HepG2 (cell line): ENCODE results near the gene CCR2. TPM values are rescaled to one million over a fixed set of nuclear protein-coding genes. Genes with fewer than 3 reads are reported as not detected.

Experiments used
- ATAC-seq: fragments of 200-7000 bp; cut with Tn5 transposase; 3 replicates; pipeline ENCODE4 v1.9.1; 2020; ENCODE audit warnings: mild to moderate bottlenecking, moderate library complexity
- BruUV-seq: library from RNA; stranded (reverse); fragments of 400-500 nt; replicated peaks from 2 replicates; lab custom pipeline; 2021; lab: Mats Ljungman, UMichigan
- CTCF ChIA-PET: fragments of 300-600 bp; formaldehyde crosslinking; extraction: SDS; loops from one replicate; lab custom pipeline; 2021; ENCODE audit warnings: low total read pairs, inconsistent platforms, low intra/inter-chr PET ratio; lab: Yijun Ruan, JAX
- POLR2A ChIA-PET: fragments of 350-600 bp; sonication (Branson Sonifier 250); formaldehyde crosslinking; loops from one replicate; lab custom pipeline; 2020; ENCODE audit warnings: antibody characterized with exemption, inconsistent platforms; lab: Yijun Ruan, JAX
- DNase-seq: peaks from one replicate; pipeline ENCODE4 v3.0.0-alpha.2; 2015; ENCODE audit warnings: low spot score
- FAIRE-seq: peaks from 3 replicates; lab custom pipeline; 2011; peaks lifted over from hg19 to GRCh38; lab: Jason Lieb, UNC
- H2AFZ ChIP-seq: one replicate; pipeline ENCODE4 v1.6.1; 2011; ENCODE audit warnings: low read length, inconsistent platforms
- H3K27ac ChIP-seq: fragments of 300-600 bp; 3 replicates; pipeline ENCODE4 v1.8.0; 2011; ENCODE audit warnings: mixed run types, mild to moderate bottlenecking, mixed read lengths, low read length, inconsistent platforms; ENCODE audit not compliant: insufficient read depth; ENCODE audit errors: extremely low read length
- H3K27me3 ChIP-seq, 2 experiments: fragments of 200-600 bp in 1 of 2; 2 replicates in 1 of 2; 3 replicates in 1 of 2; pipeline versions ENCODE4 v1.6.0 to v1.8.0; 2011; ENCODE audit warnings: low read length in 2 of 2, mild to moderate bottlenecking in 2 of 2, moderate library complexity in 2 of 2, inconsistent platforms in 1 of 2; ENCODE audit not compliant: insufficient read depth in 2 of 2, control insufficient read depth in 1 of 2
- H3K36me3 ChIP-seq, 2 experiments: fragments of 200-600 bp in 1 of 2; replicated peaks in 1 of 2; 2 replicates in 1 of 2; 3 replicates in 1 of 2; pipeline versions ENCODE4 v1.5.1 to v1.8.0; 2011; ENCODE audit warnings: low read length in 2 of 2, inconsistent platforms in 1 of 2; ENCODE audit not compliant: insufficient read depth in 2 of 2, control insufficient read depth in 1 of 2
- H3K4me1 ChIP-seq: 2 replicates; pipeline ENCODE4 v1.5.1; 2012; ENCODE audit warnings: low read length, inconsistent platforms; ENCODE audit not compliant: insufficient read depth
- H3K4me2 ChIP-seq: 2 replicates; pipeline ENCODE4 v1.6.0; 2011; ENCODE audit warnings: low read depth, low read length, inconsistent platforms
- H3K4me3 ChIP-seq, 3 experiments: fragments of 200-600 bp in 1 of 3; sonication (generic), shearing (Covaris generic) in 1 of 3; replicated peaks in 1 of 3; 2 replicates each; pipeline ENCODE4 v1.5.1; 2011 to 2016; ENCODE audit warnings: low read length in 3 of 3, inconsistent platforms in 2 of 3, low read depth in 2 of 3, mild to moderate bottlenecking in 2 of 3, control low read depth in 1 of 3, mixed read lengths in 1 of 3; ENCODE audit not compliant: insufficient read depth in 1 of 3
- H3K79me2 ChIP-seq: one replicate; pipeline ENCODE4 v1.6.1; 2011; ENCODE audit warnings: low read length, inconsistent platforms; ENCODE audit not compliant: insufficient read depth
- H3K9ac ChIP-seq: 2 replicates; pipeline ENCODE4 v1.6.0; 2011; ENCODE audit warnings: mild to moderate bottlenecking, low read depth, low read length, inconsistent platforms; ENCODE audit not compliant: insufficient read depth
- H3K9me3 ChIP-seq: 2 replicates; pipeline ENCODE4 v1.5.1; 2012; ENCODE audit warnings: mild to moderate bottlenecking, low read length
- H4K20me1 ChIP-seq: 2 replicates; pipeline ENCODE4 v1.6.0; 2011; ENCODE audit warnings: inconsistent platforms, mild to moderate bottlenecking, low read length, moderate library complexity; ENCODE audit not compliant: insufficient read depth
- KLF11 ChIP-seq: IDR thresholded peaks from 2 replicates; pipeline ENCODE4 v1.6.1; 2016; ENCODE audit warnings: missing compliant biosample characterization
- MTA1 ChIP-seq: sonication (generic); formaldehyde crosslinking; IDR thresholded peaks from 2 replicates; pipeline ENCODE4 v1.4.0; 2020; ENCODE audit warnings: missing genetic modification reagents, mild to moderate bottlenecking, borderline replicate concordance
- NR1H2 ChIP-seq: sonication (generic); formaldehyde crosslinking; IDR thresholded peaks from 2 replicates; pipeline ENCODE4 v1.8.1; 2022; ENCODE audit warnings: low read depth, missing genetic modification reagents, borderline replicate concordance
- NR2C2 ChIP-seq: sonication (generic); formaldehyde crosslinking; IDR thresholded peaks from 2 replicates; pipeline ENCODE4 v1.4.0; 2020; ENCODE audit warnings: missing genetic modification reagents, mild to moderate bottlenecking, moderate library complexity, borderline replicate concordance
- ZBTB38 ChIP-seq: sonication (generic); formaldehyde crosslinking; IDR thresholded peaks from 2 replicates; pipeline ENCODE4 v1.5.1; 2020; ENCODE audit warnings: mild to moderate bottlenecking, missing genetic modification reagents
- ZNF460 ChIP-seq: sonication (generic); formaldehyde crosslinking; IDR thresholded peaks from 2 replicates; pipeline ENCODE4 v1.5.1; 2020; ENCODE audit warnings: missing genetic modification reagents, mild to moderate bottlenecking, borderline replicate concordance
- ZNF747 ChIP-seq: sonication (generic); formaldehyde crosslinking; IDR thresholded peaks from 2 replicates; pipeline ENCODE4 v1.8.1; 2023; ENCODE audit warnings: missing genetic modification reagents, mild to moderate bottlenecking, borderline replicate concordance
- WGBS: methylation state at CpG from one replicate; pipeline ENCODE4 v1.1.6; 2017; ENCODE audit warnings: low lambda C conversion rate; 5-methylcytosine and 5-hydroxymethylcytosine counted together
- in situ Hi-C: cut with HindIII; loops from 2 replicates; pipeline ENCODE4 v1.10.0; 2017; ENCODE audit warnings: low pct_unique_long_range_greater_than_20kb; ENCODE audit not compliant: extremely low pct_ligation_motif_present
- intact Hi-C: fragments of 100-400 bp; cut with micrococcal nuclease; formaldehyde crosslinking; loops from one replicate; pipeline ENCODE4 v1.10.0; 2022; ENCODE audit not compliant: unreplicated experiment
- polyA plus RNA-seq, 8 experiments: library from polyadenylated mRNA; depleted of rRNA in 3 of 8; stranded (reverse) in 7 of 8; unstranded in 1 of 8; fragments of >200 nt; fragmentation: Illumina TruSeq in 4 of 8; extraction: Trizol in 4 of 8; gene quantifications; 2 replicates each; pipeline versions ENCODE4 v1.2.1 to v1.2.3, GENCODE V29; 2011 to 2016; ENCODE audit warnings: low read depth in 4 of 8, missing spikeins in 1 of 8, mixed read lengths in 1 of 8; ENCODE audit not compliant: insufficient read depth in 1 of 8
- total RNA-seq, 5 experiments: library from RNA; depleted of rRNA; stranded (reverse); fragments of >200 nt; fragmentation: Illumina TruSeq; extraction: Trizol; gene quantifications; 2 replicates each; pipeline ENCODE4 v1.2.3, GENCODE V29; 2016; ENCODE audit warnings: low read depth in 1 of 5
- TF ChIP-seq, protein P1 (sequence below): sonication (generic); formaldehyde crosslinking; IDR thresholded peaks from 2 replicates; pipeline ENCODE4 v1.5.0; 2020; ENCODE audit warnings: mild to moderate bottlenecking, missing genetic modification reagents

Gene CCR2
- total and polyA plus RNA-seq, 2 of the 13 experiments (the other 11 are each of a cell fraction or from before 2014, with no cell fraction given) = not detected

GRCh38 chr3:46365737-46366524, 12.0 kb downstream of the CCR2 start:
- Histone ChIP-seq H2AFZ (no peak overlapping the region), H4K20me1 (no peaks in the 10 kb centered on the region), H3K9me3 (no peaks in the 10 kb centered on the region), H3K4me2 (no peak overlapping the region), H3K79me2 (no peaks in the 10 kb centered on the region), H3K27ac (no peak overlapping the region), H3K4me1 (peaks cover 13% of the 10 kb centered on the region), H3K27me3 (0 out of 5 replicates have a peak, but pooled peaks cover 0 to 4% of the 10 kb centered on the region in 2 experiments), H3K9ac (no peak overlapping the region), H3K36me3 (no peaks in the 10 kb centered on the region), H3K4me3 (no peak overlapping the region)
- 35% methylated on average over 5 of the region's 5 CpGs for WGBS
- intact Hi-C loops = no loop called here
- CTCF ChIA-PET = no interaction called here
- BruUV-seq = no TSS peak
- DNase-seq (no peak), ATAC-seq (no peak), FAIRE-seq (no peak)
- no peak for TF ChIP-seq NR1H2 (CRISPR knock-in tag)
- TF ChIP-seq ZNF747 (CRISPR knock-in tag) = no peak
- no peak for TF ChIP-seq NR2C2 (CRISPR knock-in tag)
- no peak for TF ChIP-seq ZNF460 (CRISPR knock-in tag)
- TF ChIP-seq, protein P1, sequence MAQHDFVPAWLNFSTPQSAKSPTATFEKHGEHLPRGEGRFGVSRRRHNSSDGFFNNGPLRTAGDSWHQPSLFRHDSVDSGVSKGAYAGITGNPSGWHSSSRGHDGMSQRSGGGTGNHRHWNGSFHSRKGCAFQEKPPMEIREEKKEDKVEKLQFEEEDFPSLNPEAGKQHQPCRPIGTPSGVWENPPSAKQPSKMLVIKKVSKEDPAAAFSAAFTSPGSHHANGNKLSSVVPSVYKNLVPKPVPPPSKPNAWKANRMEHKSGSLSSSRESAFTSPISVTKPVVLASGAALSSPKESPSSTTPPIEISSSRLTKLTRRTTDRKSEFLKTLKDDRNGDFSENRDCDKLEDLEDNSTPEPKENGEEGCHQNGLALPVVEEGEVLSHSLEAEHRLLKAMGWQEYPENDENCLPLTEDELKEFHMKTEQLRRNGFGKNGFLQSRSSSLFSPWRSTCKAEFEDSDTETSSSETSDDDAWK (CRISPR knock-in tag) = no peak
- TF ChIP-seq ZBTB38 (CRISPR knock-in tag) = no peak
- TF ChIP-seq KLF11 (CRISPR knock-in tag) = no peak
- no peak for TF ChIP-seq MTA1 (CRISPR knock-in tag)
- POLR2A ChIA-PET = no interaction called here
- in situ Hi-C loops = no loop called here
